Ishikawa (cell line): ENCODE measurements around the gene CACNB2.

ENCODE experiments used
- CEBPB ChIP-seq: IDR thresholded peaks from 2 replicates; pipeline ENCODE4 v1.6.1; 2012
- EGR1 ChIP-seq: IDR thresholded peaks from 2 replicates; pipeline ENCODE4 v1.6.1; 2012
- EP300 ChIP-seq: IDR thresholded peaks from 2 replicates; pipeline ENCODE4 v1.6.1; 2012; ENCODE audit warnings: borderline replicate concordance
- MAX ChIP-seq: IDR thresholded peaks from 2 replicates; pipeline ENCODE4 v1.6.1; 2012
- RAD21 ChIP-seq: IDR thresholded peaks from 2 replicates; pipeline ENCODE4 v1.6.1; 2012; ENCODE audit warnings: low read depth
- TAF1 ChIP-seq: IDR thresholded peaks from 2 replicates; pipeline ENCODE4 v1.6.1; 2012; ENCODE audit warnings: low read depth, mild to moderate bottlenecking
- TEAD4 ChIP-seq: IDR thresholded peaks from 2 replicates; pipeline ENCODE4 v1.6.1; 2012
- USF1 ChIP-seq: IDR thresholded peaks from 2 replicates; pipeline ENCODE4 v1.6.1; 2012
- ZBTB7A ChIP-seq: IDR thresholded peaks from 2 replicates; pipeline ENCODE4 v1.6.1; 2012; ENCODE audit warnings: low read depth
- TF ChIP-seq, protein P1 (sequence below): IDR thresholded peaks from 2 replicates; pipeline ENCODE4 v1.6.1; 2012; ENCODE audit warnings: low read depth, mild to moderate bottlenecking

- TF ChIP-seq, protein P1, sequence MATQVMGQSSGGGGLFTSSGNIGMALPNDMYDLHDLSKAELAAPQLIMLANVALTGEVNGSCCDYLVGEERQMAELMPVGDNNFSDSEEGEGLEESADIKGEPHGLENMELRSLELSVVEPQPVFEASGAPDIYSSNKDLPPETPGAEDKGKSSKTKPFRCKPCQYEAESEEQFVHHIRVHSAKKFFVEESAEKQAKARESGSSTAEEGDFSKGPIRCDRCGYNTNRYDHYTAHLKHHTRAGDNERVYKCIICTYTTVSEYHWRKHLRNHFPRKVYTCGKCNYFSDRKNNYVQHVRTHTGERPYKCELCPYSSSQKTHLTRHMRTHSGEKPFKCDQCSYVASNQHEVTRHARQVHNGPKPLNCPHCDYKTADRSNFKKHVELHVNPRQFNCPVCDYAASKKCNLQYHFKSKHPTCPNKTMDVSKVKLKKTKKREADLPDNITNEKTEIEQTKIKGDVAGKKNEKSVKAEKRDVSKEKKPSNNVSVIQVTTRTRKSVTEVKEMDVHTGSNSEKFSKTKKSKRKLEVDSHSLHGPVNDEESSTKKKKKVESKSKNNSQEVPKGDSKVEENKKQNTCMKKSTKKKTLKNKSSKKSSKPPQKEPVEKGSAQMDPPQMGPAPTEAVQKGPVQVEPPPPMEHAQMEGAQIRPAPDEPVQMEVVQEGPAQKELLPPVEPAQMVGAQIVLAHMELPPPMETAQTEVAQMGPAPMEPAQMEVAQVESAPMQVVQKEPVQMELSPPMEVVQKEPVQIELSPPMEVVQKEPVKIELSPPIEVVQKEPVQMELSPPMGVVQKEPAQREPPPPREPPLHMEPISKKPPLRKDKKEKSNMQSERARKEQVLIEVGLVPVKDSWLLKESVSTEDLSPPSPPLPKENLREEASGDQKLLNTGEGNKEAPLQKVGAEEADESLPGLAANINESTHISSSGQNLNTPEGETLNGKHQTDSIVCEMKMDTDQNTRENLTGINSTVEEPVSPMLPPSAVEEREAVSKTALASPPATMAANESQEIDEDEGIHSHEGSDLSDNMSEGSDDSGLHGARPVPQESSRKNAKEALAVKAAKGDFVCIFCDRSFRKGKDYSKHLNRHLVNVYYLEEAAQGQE: no peak
- TF ChIP-seq ZBTB7A: no peak
- no peak for TF ChIP-seq MAX
- no peak for TF ChIP-seq TAF1
- no peak for TF ChIP-seq EP300
- TF ChIP-seq EGR1: no peak
- TF ChIP-seq TEAD4: no peak
- TF ChIP-seq USF1: no peak
- TF ChIP-seq CEBPB: no peak
- no peak for TF ChIP-seq RAD21
These were observed 71.6 kb downstream of the CACNB2 start for GRCh38 chr10:18211862-18212261.
